Hepatocyte (in vitro differentiated cells): ENCODE results near the gene GRID1.

Source experiments
- EZH2 ChIP-seq: fragments of 200-600 bp; sonication (generic); IDR thresholded peaks from 2 replicates; pipeline ENCODE4 v1.6.1; 2016; ENCODE audit warnings: antibody characterized with exemption, mild to moderate bottlenecking, borderline replicate concordance
- EZH2phosphoT487 ChIP-seq: fragments of 200-600 bp; sonication (generic); IDR thresholded peaks from one replicate; pipeline ENCODE4 v1.6.1; 2018; ENCODE audit warnings: antibody characterized with exemption, mild to moderate bottlenecking, low read depth, moderate library complexity; ENCODE audit not compliant: unreplicated experiment, severe bottlenecking
- TF ChIP-seq, protein P1 (sequence below): fragments of 200-600 bp; sonication (generic); IDR thresholded peaks from 2 replicates; pipeline ENCODE4 v1.5.1; 2016; ENCODE audit warnings: antibody characterized with exemption, mild to moderate bottlenecking; ENCODE audit not compliant: poor library complexity

DNA sequence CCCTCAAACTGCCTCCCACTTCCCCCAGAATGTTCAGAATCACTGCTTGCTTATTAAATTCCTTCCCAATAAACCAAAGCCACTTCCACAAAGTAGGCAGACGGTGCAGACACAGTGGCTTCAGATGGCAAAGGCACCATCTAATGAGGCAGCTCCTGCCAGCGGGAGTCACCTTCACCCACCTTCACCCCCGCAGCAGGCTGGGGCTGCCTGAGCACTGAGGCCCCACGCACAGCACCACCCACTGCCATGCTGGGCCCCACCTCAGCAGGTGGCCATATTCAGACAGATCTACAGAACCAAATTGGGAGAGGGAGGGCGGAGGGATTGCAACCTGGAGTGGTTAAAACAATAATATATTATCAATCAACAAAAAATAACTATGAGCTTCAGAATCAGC lies 118.5 kb downstream of the GRID1 start:
- TF ChIP-seq, protein P1, sequence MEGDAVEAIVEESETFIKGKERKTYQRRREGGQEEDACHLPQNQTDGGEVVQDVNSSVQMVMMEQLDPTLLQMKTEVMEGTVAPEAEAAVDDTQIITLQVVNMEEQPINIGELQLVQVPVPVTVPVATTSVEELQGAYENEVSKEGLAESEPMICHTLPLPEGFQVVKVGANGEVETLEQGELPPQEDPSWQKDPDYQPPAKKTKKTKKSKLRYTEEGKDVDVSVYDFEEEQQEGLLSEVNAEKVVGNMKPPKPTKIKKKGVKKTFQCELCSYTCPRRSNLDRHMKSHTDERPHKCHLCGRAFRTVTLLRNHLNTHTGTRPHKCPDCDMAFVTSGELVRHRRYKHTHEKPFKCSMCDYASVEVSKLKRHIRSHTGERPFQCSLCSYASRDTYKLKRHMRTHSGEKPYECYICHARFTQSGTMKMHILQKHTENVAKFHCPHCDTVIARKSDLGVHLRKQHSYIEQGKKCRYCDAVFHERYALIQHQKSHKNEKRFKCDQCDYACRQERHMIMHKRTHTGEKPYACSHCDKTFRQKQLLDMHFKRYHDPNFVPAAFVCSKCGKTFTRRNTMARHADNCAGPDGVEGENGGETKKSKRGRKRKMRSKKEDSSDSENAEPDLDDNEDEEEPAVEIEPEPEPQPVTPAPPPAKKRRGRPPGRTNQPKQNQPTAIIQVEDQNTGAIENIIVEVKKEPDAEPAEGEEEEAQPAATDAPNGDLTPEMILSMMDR, result no peak
- TF ChIP-seq EZH2phosphoT487, result no peak
- no peak for TF ChIP-seq EZH2
